ENCODE results near the gene MFAP2. TPM values are rescaled to one million over a fixed set of nuclear protein-coding genes. Genes with fewer than 3 reads are reported as not detected.

MFAP2 gene
- total and polyA plus RNA-seq, 7 donors = 0.40 to 4.0 (median 0.67) TPM

- Histone ChIP-seq H3K27ac (no peak overlapping the region), H3K36me3 (ENCODE audit: insufficient read depth in 1 of 2, low read depth in 1 of 2) (peaks cover 20 to 97% of the 10 kb centered on the region in 2 donors), H3K9me3 (no peaks in the 10 kb centered on the region), H3K27me3 (ENCODE audit: insufficient read depth in 3 of 3, low read length in 2 of 3) (no peaks in the 10 kb centered on the region), H3K4me1 (no peaks in the 10 kb centered on the region), H3K4me3 (no peak overlapping the region)
- intact Hi-C loops (cut with DNase I) = no loop called here
- peak in 2 of 4 donors; percentile 28 to 38 for ATAC-seq
- DNase-seq = no peak
- TF ChIP-seq CTCF (IDR thresholded peaks at IDR 0.05) = no peak
- 73 to 84% (median 74%) methylated on average over 5 of the region's 5 CpGs for WGBS, 3 donors
These were observed 47.0 kb upstream of the MFAP2 start for GRCh38 chr1:17027403-17027802.

- H3K4me1 ChIP-seq = no peaks in the 10 kb centered on the region
- no peaks in the 10 kb centered on the region for H3K27me3 ChIP-seq (ENCODE audit: insufficient read depth in 3 of 3, low read length in 2 of 3)
- ATAC-seq (no peak), DNase-seq (no peak)
- no peaks in the 10 kb centered on the region for H3K9me3 ChIP-seq
- peaks cover 26 to 98% of the 10 kb centered on the region in 2 donors for H3K36me3 ChIP-seq (ENCODE audit: insufficient read depth in 1 of 2, low read depth in 1 of 2)
- no peak for TF ChIP-seq CTCF (IDR thresholded peaks at IDR 0.05)
- intact Hi-C loops (cut with DNase I) = no loop called here
- no peak overlapping the region for H3K27ac ChIP-seq
- H3K4me3 ChIP-seq = no peak overlapping the region
- WGBS, 3 donors = 72 to 92% (median 76%) methylated on average over 1 of the region's 1 CpG
These were observed 44.3 kb upstream of the MFAP2 start for GRCh38 chr1:17024721-17025120.

- Histone ChIP-seq H3K27me3 (ENCODE audit: insufficient read depth in 3 of 3, low read length in 2 of 3) (no peaks in the 10 kb centered on the region), H3K36me3 (ENCODE audit: insufficient read depth in 1 of 2, low read depth in 1 of 2) (peaks cover 21 to 100% of the 10 kb centered on the region in 2 donors), H3K4me3 (no peak overlapping the region), H3K4me1 (no peaks in the 10 kb centered on the region), H3K27ac (no peak overlapping the region), H3K9me3 (no peaks in the 10 kb centered on the region)
- ATAC-seq = no peak
- DNase-seq = no peak
- WGBS, 3 donors = 67 to 83% (median 78%) methylated on average over 3 of the region's 3 CpGs
- no peak for TF ChIP-seq CTCF (IDR thresholded peaks at IDR 0.05)
- intact Hi-C loops (cut with DNase I) = no loop called here
These were observed 43.2 kb upstream of the MFAP2 start for GRCh38 chr1:17023573-17023972.

DNA sequence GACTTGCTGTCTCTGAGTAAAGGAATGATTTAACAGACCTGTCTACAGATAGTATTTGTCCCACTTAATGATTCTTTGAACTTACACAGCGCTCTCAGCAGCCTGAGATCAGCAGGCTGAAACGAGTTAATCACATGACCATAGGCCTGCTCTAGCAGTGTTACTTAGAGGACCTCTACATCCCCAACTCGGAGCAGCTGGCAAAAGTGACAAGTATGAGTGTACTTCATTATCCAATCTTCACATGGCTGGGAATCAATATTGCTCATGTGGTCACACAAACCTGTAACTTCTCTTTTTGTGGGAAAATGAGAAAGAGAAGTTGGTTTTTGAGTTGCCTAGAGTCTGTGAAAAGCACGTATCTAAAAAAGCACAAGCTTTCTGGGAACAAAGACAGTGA is 42.7 kb upstream of the MFAP2 start:
- TF ChIP-seq CTCF (IDR thresholded peaks at IDR 0.05) = no peak
- Histone ChIP-seq H3K4me1 (no peaks in the 10 kb centered on the region), H3K9me3 (no peaks in the 10 kb centered on the region), H3K4me3 (no peak overlapping the region), H3K36me3 (ENCODE audit: insufficient read depth in 1 of 2, low read depth in 1 of 2) (peaks cover 19 to 100% of the 10 kb centered on the region in 2 donors), H3K27ac (no peak overlapping the region), H3K27me3 (ENCODE audit: insufficient read depth in 3 of 3, low read length in 2 of 3) (no peaks in the 10 kb centered on the region)
- intact Hi-C loops (cut with DNase I) = no loop called here
- no peak for DNase-seq
- 60 to 83% (median 72%) methylated on average over 4 of the region's 4 CpGs for WGBS, 3 donors
- ATAC-seq = no peak

DNA sequence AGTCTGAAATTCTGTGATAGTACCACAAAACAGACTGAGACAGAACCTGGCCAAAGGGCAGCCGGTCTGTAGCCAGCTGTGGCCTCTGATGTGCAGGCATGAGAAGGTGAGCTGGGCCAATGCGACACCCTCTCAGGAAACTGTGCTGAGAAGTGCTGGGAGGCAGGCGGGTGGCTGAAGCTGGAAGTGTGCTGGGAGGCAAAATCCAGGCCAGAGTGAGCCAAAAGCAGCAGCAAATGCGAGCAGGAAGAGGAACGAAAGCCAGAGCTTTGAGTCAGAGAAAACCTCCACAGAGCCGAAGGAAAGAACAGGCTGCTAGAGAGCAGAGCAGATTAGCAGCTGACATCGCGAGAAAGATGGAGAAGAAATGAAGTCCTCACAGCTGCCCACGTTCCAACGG is 41.5 kb upstream of the MFAP2 start:
- TF ChIP-seq CTCF (IDR thresholded peaks at IDR 0.05) = no peak
- Histone ChIP-seq H3K27ac (no peak overlapping the region), H3K36me3 (ENCODE audit: insufficient read depth in 1 of 2, low read depth in 1 of 2) (peaks cover 13 to 93% of the 10 kb centered on the region in 2 donors), H3K9me3 (no peaks in the 10 kb centered on the region), H3K4me1 (no peaks in the 10 kb centered on the region), H3K27me3 (ENCODE audit: insufficient read depth in 3 of 3, low read length in 2 of 3) (no peaks in the 10 kb centered on the region), H3K4me3 (no peak overlapping the region)
- DNase-seq = no peak
- no peak for ATAC-seq
- intact Hi-C loops (cut with DNase I) = no loop called here
- 83 to 89% (median 88%) methylated on average over 10 of the region's 10 CpGs for WGBS, 3 donors
